Right hindlimb (tissue), 1 donor: ENCODE results near the gene STX1B.
A peak's percentile ranks its signal among the peaks of the same experiment; 100 is the strongest.
"Not testable (repeated sequence)": the region's sequence is repeated elsewhere in the genome, so short reads cannot be mapped to it uniquely, and the experiment has no call there.

Source experiments
- DNase-seq: peaks from one replicate; pipeline ENCODE4 v3.0.0-alpha.2; 2018

Gene STX1B

DNA sequence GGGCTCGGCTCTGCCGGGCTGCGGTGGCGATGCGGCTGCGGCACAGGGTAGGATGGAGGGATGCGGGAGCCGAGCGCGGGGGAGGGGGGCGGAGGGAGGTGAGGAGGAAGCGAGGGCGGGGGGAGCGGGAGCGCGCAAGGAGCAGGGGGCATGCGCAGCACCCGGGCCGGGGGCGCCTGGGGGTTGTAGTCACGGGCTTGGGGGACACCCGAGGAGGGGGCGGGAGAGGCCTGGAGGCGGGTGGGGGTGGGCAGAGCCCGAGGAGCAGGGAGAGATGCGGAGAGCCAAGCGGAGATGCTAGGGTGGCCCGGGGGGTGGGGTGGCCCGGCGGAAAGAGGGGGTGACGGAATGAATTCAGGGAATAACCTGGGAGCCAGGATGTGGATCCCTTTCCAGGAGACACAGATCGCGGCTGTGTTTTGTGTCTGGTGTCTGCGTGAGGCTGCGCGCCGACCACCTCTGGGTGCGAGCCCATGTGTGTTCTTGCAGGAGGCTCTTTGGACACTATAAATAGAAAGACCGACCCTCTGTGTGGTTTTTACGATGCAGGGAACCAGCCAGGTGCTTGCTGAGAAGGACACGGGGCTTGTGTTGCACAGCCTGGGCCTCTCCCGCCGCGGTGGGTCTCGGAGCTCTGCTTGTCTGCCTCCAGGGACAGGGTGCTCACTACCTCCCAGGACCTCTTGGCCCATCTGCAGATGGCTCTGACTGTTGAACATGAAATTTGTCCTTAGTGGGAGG is at the start of gene STX1B:
Gene STX1B (minus strand): TSS at position 54 of the 741 bp plus-strand sequence. CDS start 242 bp downstream, outside the sequence.
- peak; percentile 82 for DNase-seq

DNA sequence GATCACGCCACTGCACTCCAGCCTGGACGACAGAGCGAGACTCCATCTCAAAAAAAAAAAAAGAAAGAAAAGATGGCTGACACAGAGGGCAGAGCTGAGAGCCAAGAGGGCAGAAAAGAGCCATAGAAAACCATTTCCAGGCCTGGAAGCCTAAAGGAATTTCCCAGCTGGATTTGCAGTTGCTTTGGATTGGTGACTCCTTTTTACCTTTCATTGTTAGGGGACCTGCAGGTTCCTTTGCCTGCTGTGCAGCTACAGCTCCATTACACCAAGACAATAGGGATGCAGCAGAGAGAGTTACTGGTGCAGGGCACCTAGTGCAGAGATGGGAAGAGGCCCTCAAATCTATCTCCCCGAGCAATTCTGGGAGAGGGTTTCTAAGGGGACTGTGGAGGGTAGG is 45.2 kb upstream of the STX1B start:
- no peak for DNase-seq

- DNase-seq = no peak
Measured at GRCh38 chr16:31052114-31052513, 41.7 kb upstream of the STX1B start.

DNA sequence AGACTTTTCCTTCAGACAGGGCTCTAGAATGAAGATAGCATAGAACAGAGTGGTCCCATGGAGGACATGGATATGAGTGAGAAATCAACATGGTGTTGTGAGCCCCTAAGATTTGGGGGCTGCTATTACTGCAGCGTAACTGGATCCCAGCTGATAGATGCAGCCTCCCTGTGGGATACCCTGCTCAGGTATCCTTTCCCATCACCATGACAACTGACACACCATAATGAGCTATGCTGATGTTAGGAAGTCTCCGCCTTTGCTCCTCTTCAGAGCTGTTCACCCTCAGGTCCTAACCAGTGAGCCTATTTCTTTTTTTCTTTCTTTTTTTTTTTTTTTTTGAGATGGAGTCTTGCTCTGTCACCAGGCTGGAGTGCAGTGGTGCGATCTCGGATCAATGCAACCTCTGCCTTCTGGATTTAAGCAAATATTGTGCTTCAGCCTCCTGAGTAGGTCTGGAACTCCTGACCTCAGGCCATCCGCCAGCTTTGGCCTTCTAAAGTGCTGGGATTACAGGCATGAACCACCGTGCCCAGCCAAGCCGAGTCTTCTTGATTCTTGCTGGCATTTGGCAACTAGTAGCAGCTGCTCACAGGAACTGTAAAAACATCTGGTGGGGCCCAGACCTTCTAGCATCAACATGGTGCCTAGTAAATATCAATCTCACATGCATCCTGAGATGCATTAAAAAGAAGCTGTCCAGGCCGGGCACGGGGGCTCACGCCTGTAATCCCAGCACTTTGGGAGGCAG is 40.0 kb upstream of the STX1B start:
- DNase-seq = no peak

- no peak for DNase-seq
Measured at GRCh38 chr16:31043898-31044481, 33.6 kb upstream of the STX1B start.

GRCh38 chr16:31043352-31043751 is 32.9 kb upstream of the STX1B start:
- no peak for DNase-seq

GRCh38 chr16:31042866-31043265 is 32.4 kb upstream of the STX1B start:
- DNase-seq = no peak

GRCh38 chr16:31038993-31039392 is 28.6 kb upstream of the STX1B start:
- DNase-seq = no peak

- DNase-seq = no peak
Measured at GRCh38 chr16:31036691-31037090, 26.3 kb upstream of the STX1B start.

- peak; percentile 92 for DNase-seq
Measured at GRCh38 chr16:31033709-31034492, 23.5 kb upstream of the STX1B start.

GRCh38 chr16:31032736-31033708 is 22.6 kb upstream of the STX1B start, which contains the start of gene STX4:
TSS of gene STX4 (plus strand) at chr16:31033558. CDS start at chr16:31033806, 248 bp downstream.
- peak; percentile 98 for DNase-seq

DNA sequence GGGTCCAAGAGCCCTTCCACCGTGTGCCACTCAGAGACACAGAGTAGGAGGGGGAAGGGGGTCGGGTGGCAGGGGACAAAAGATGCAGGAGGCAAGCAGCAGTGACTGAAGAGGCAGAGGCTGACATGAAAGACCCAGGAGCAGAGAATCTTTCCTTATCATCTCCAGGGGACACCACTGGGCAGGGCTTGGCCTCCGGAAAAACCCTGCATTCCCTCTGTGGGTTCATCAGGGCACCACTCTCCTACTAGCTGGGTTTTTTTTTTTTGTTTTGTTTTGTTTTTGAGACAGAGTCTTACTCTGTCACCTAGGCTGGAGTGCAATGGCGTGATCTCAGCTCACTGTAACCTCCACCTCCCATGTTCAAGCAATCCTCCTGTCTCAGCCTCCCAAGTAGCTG is 20.8 kb upstream of the STX1B start:
- DNase-seq = no peak

DNA sequence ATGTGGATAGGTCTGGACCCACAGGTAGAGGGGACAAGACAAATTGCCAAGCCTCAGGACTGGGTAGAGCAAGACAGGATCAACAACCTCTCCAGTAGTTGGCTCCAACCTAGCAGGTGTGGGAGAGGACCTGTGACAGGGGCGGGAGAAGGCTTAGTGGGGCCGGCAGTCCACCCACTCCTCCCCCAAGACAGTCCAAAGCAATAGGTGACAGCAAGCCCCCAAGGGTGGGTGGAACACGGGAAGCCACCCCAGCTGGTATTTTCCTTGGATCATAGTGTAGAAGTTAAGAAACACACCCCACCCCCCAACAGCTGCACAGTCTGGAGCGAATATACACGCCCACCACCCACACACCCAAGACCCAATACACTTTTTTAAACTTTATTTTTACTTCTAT is 18.8 kb upstream of the STX1B start:
- no peak for DNase-seq

- DNase-seq = no peak
Measured at GRCh38 chr16:31025339-31025738, 14.9 kb upstream of the STX1B start.

DNA sequence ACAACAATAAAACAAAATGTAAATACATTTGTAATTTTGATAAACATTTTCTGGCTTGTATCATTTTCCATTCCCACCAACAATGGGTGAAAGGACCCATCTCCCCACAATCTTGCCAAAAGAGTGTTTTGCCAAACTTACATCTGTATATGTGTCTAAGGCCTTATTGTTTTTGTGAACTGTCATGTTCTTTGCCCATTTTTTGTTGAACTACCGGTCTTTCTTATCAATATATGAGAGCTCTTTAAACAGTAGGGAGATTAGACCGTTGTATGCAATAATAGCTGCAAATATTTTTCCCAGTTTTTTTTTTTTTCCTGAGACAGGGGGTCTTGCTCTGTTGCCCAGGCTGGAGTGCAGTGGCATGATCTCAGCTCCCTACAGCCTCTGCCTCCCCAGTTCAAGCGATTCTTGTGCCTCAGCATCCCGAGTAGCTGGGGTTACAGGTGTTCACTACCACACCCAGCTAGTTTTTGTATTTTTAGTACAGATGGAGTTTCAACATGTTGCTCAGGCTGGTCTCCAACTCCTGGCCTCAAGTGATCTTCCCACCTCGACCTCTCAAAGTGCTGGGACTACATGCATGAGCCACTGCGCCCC is 13.3 kb upstream of the STX1B start:
- DNase-seq = no peak

GRCh38 chr16:31023252-31023602 is 12.8 kb upstream of the STX1B start:
- no peak for DNase-seq

- DNase-seq = no peak
Measured at GRCh38 chr16:31022544-31023251, 12.3 kb upstream of the STX1B start.

- no peak for DNase-seq
Measured at GRCh38 chr16:31020536-31020935, 10.1 kb upstream of the STX1B start.

- DNase-seq = not testable (repeated sequence)
Measured at GRCh38 chr16:31017756-31018155, 7.3 kb upstream of the STX1B start.

DNA sequence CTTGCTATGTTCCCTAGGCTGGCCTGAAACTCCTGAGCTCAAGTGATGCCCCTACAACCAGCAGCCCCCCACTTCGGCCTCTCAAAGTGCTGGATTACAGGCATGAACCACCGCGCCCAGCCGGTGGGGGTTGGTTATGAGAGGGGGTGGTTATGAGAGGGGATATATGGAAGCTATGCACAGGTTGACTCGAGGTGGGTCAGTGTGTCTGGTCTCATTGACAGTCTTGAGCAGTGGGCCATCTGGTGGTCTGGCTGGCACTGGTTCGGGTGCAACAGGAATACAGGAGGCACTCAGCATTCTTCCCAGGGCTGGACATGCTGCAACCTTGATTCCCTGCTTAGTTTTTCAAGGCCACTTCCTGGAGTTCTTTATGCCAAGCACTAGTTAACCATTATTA is 5.6 kb upstream of the STX1B start:
- no peak for DNase-seq

GRCh38 chr16:31013292-31013691 is 2.9 kb upstream of the STX1B start:
- not testable (repeated sequence) for DNase-seq
